ENCODE results near the gene HDAC10.

HDAC10 gene

GRCh38 chr22:50250555-50251476 lies at the start of gene HDAC10:
Gene HDAC10, minus strand, starts transcription at chr22:50251265. Its CDS starts 233 bp downstream, at chr22:50251032.
- peak in 1 of 2 experiments; percentile 45 for DNase-seq (ENCODE audit: low read depth in 2 of 2)

GRCh38 chr22:50300620-50301257 lies 49.7 kb upstream of the HDAC10 start:
- no peak for DNase-seq (ENCODE audit: low read depth in 2 of 2)

- DNase-seq (ENCODE audit: low read depth in 2 of 2), result no peak
These were observed 48.9 kb upstream of the HDAC10 start for GRCh38 chr22:50299785-50300619.

- no peak for DNase-seq (ENCODE audit: low read depth in 2 of 2)
These were observed 48.1 kb upstream of the HDAC10 start for GRCh38 chr22:50298937-50299784.

GRCh38 chr22:50298266-50298637 lies 47.2 kb upstream of the HDAC10 start:
- DNase-seq (ENCODE audit: low read depth in 2 of 2), result no peak

GRCh38 chr22:50297510-50298265 lies 46.6 kb upstream of the HDAC10 start:
- no peak for DNase-seq (ENCODE audit: low read depth in 2 of 2)

- DNase-seq (ENCODE audit: low read depth in 2 of 2), result no peak
These were observed 45.8 kb upstream of the HDAC10 start for GRCh38 chr22:50296658-50297490.

- DNase-seq (ENCODE audit: low read depth in 2 of 2), result no peak
These were observed 43.2 kb upstream of the HDAC10 start for GRCh38 chr22:50294319-50294656.

GRCh38 chr22:50293441-50294318 lies 42.6 kb upstream of the HDAC10 start:
- DNase-seq (ENCODE audit: low read depth in 2 of 2), result no peak

GRCh38 chr22:50292643-50293440 lies 41.8 kb upstream of the HDAC10 start:
- no peak for DNase-seq (ENCODE audit: low read depth in 2 of 2)

GRCh38 chr22:50289942-50290630 lies 39.0 kb upstream of the HDAC10 start:
- DNase-seq (ENCODE audit: low read depth in 2 of 2), result no peak

- no peak for DNase-seq (ENCODE audit: low read depth in 2 of 2)
These were observed 38.3 kb upstream of the HDAC10 start for GRCh38 chr22:50289151-50289941.

GRCh38 chr22:50287731-50288130 lies 36.7 kb upstream of the HDAC10 start:
- DNase-seq (ENCODE audit: low read depth in 2 of 2), result no peak

GRCh38 chr22:50286701-50287318 lies 35.7 kb upstream of the HDAC10 start:
- no peak for DNase-seq (ENCODE audit: low read depth in 2 of 2)

GRCh38 chr22:50286275-50286674 lies 35.2 kb upstream of the HDAC10 start:
- DNase-seq (ENCODE audit: low read depth in 2 of 2), result no peak
